Jurkat, Clone E6-1 (cell line): ENCODE data around the gene TNP1.

Source experiments
- DNase-seq: peaks from one replicate; pipeline ENCODE4 v3.0.0-alpha.2; 2011; ENCODE audit warnings: low read depth, low spot score
- H3K4me3 ChIP-seq: 2 replicates; pipeline ENCODE4 v1.5.1; 2011; ENCODE audit warnings: mild to moderate bottlenecking, low read length, control low read depth, moderate library complexity

TNP1 gene

DNA sequence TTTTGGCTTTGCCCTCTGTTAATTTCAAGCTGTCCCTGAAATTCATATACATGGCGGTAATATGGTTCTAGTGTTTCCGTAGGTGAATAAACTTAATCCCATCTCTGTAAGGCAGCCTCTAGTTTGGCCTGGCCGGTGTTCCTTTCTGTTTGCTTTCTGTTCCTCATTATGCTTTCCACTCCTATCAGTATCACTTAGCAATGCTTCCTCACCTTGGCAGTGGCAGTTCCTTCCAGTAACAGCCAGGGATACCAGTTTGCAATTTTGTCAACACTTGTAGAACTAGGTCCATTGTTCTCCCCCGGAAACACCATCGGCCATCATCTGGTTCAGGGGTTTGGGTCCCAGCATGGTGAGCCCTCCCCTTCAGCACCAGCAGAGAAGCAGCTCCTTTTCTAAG is 18.2 kb upstream of the TNP1 start:
- no peak overlapping the region for H3K4me3 ChIP-seq
- no peak for DNase-seq

DNA sequence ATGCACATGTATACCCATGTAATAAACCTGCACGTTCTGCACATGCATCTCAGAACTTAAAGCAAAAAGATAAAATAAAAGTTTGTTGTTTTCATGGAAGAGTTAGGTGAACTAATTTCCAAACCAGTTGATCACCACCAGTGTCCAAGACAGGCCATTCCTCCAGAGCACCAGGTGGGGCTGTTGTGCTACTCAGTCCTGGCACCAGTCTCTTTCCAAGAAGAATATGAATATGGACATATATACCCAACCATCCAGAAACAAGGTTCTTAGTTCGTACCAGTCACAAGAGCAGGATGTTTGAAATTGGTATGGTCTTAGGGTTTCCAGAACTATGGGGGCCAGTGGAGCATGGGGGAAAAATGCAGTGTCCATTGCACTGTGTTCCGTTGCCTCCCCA is 17.2 kb upstream of the TNP1 start:
- no peak for DNase-seq
- no peak overlapping the region for H3K4me3 ChIP-seq

DNA sequence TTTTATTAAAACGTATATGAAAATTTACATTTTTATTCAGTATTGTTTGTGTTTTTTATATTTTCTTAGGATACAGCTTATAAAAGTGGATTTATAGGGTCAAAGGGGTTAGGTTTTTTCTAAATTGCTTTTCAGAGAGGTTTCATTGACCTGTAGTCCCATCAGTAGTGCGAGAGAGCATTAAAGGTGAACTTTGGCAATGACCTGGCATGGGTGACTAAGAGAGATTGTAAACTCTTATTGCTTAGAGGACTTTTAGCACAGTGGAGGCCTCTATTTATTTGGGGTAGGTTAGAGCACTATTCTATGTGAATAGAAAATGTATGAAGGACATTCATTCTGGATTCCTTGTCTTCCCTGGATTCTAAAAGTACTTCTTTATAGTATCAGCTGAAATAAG is 16.0 kb upstream of the TNP1 start:
- no peak for DNase-seq
- no peak overlapping the region for H3K4me3 ChIP-seq

DNA sequence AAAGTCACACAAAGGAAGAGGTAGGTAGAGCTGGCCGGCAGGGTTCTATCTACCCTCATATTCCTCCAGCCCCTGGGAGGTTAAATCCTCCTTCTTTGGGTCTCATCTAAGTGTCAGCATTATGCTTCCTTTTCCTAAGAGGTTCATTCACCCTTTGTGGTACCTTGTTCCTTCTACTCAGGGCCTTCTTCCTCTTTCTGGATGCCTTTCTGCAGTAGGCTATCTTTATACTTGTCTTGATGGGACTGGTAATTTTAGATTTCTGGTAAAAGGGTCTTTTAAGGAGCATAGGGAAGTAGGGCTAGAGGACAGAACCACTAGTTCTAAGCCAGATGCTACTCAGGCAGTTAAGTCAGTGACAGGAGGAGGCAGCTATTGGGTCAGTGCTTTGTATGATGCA is 13.7 kb upstream of the TNP1 start:
- no peak for DNase-seq
- H3K4me3 ChIP-seq: no peak overlapping the region

DNA sequence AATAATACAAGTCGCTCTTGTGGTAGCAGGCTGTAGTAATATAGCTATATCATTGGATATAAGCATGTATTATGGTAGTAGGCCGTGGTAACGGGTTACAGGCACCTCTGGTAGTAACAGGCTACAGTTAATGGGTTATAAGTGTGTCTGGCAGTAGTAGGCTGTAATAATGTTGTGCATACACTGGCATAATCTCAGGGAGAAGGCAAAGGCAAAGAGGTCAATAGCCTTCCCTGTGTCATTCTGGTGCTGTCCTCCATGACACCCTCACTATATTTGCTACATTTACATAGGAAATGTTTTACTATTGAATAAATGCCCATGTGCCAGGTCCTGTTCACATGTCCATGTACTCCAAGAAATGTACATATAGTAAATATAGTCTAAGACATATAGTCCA is 12.8 kb upstream of the TNP1 start:
- DNase-seq: no peak
- no peak overlapping the region for H3K4me3 ChIP-seq

DNA sequence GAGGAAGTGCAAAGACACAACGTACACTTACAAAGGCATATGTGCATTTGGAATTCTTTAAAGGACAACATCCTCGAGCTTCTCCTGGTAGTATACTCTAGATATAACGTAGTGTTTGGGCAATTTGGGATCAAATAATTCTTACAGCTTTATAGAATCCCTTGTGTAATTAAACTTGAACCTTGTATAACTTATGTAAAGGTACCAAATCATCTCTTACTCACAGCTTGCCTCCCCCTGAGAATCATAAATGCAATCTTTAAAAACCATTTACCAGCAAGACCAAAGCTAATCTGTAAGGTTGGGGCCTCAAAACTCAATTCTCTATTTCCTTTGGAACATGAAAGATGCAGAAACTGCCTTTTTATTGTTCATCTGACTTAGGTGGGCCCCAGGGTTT is 12.2 kb upstream of the TNP1 start:
- no peak overlapping the region for H3K4me3 ChIP-seq
- no peak for DNase-seq

DNA sequence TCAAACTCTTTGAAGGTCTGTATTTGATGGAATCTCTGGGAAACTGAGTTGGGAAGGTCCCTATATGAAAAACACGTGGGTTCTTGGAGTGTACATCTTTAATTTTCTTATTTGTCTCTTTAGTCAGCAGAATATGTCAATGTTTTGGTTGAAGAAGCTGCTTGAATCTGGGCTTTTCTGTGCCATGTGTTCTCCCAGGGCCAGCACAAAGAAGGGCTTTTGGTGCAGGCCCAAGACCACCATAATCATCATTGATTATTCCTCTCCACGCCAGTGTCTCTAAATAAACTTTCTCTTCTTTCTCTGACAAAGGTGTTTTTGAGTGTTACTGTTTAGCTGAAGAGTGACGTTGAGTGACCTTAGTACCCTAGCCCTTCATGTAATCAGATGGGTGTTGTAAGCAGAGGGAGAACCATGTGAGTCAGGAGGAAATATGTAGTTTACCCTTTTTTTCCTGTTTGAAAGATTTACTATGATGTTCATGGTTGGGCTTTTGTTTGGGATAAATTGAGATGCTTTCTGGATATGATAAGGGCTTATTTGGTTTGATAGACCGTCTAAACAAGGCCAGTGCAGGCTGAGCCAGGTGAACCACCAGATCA is 11.6 kb upstream of the TNP1 start:
- DNase-seq: no peak
- H3K4me3 ChIP-seq: no peak overlapping the region

DNA sequence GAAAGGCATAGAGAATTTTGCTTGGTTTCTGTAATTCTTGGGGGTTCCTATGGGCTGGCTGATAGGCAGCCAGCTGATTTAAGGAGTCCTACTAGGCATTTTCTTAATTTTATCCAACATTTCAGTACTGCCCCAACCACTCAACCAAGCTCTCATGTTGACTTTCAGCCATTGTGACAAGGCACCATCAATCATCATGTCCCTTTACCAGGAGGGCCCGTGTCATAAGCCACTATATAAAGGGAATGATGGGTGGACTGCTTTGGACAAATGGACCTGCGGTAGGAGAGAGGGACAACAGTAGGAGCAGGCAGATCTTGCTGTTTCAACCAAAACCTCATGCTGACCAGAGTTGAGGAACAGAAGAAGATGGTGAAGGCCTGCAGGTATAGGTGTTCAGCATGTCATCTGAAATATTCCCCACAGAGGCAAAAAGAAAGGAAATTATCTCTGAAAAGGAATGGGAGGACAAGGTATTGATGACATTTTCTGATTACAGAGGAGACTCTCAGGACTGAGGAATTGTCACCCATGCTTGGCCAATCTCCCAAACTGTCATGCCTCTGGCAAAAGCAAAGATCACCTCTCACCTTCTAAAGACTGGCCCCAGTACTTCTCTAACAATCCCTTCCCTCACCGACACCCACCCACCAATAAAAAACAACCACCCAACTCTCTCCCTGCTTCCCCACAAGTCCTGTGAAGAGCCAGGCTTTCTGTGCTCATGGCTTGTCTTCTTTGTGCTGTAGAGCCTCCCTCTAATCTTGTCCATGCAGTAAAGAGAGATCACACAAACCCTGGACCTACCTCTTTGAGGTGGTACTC is 10.9 kb upstream of the TNP1 start:
- H3K4me3 ChIP-seq: no peak overlapping the region
- no peak for DNase-seq

DNA sequence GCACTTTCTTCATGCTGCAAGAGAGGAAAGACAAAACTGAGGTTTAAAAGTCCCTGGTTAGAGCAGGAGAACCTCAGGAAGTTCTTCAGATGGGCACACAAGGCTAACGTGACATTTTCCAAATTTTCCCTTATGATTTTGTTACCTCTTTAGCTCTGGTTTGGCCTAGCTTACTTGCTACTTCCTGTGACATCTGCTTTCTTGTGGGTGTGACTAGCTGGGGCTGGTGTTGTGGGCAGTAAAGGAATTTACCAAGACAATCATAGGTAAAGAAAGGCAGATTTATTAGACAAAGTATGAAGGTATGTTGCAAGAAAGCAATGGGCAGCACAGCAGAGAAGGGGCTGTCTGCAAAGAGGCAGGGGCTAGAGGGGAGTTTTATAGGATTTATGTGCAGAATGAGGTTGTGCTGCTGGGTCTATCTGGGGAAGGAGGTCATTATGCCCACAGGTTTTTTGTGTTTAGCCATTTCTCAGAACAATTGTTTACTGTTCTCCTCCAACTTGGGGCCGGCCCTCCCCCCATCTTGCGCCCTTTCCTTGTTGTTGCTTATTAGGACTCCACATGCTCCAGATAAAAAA is 6.7 kb upstream of the TNP1 start:
- DNase-seq: peak; percentile 7
- no peak overlapping the region for H3K4me3 ChIP-seq

DNA sequence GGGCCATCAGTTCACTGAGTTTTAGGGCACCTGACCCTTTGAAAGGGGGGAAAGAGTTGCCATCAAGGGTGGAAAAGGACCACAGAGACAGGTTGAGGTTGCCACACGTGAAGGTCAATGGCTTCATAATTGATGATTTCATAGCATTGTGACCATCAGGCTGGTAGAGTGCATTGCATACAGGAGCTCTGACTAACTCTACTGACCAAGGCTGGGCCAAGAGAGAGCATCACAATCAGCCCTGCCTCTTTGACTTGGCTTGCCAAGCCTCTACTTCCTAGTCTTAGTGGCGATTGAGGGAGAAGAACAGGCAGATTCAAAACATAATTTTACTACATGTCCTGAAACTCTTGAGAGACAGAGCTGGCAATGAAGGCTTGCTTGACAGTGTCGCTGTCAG is 5.8 kb upstream of the TNP1 start:
- no peak for DNase-seq
- H3K4me3 ChIP-seq: no peak overlapping the region

DNA sequence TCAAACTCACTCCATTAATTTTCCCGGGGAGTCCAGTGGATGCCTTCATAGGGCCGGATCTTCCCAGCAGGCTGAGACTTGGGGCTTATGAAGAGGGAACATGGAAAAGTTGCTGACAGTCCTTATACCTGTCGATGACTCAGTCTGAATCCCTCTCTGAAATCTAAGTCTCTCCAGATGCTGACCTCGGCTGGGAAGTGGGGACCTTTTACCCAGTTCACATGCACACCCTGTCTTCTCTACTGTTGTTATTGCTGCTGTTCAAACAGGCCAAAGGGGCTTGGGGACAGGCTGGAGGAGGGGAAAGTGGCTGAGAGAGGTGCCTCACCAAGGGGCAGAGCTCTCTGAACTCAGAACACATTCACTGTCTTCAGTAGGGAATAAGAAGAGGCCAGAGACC is 4.1 kb upstream of the TNP1 start:
- no peak for DNase-seq
- no peak overlapping the region for H3K4me3 ChIP-seq

DNA sequence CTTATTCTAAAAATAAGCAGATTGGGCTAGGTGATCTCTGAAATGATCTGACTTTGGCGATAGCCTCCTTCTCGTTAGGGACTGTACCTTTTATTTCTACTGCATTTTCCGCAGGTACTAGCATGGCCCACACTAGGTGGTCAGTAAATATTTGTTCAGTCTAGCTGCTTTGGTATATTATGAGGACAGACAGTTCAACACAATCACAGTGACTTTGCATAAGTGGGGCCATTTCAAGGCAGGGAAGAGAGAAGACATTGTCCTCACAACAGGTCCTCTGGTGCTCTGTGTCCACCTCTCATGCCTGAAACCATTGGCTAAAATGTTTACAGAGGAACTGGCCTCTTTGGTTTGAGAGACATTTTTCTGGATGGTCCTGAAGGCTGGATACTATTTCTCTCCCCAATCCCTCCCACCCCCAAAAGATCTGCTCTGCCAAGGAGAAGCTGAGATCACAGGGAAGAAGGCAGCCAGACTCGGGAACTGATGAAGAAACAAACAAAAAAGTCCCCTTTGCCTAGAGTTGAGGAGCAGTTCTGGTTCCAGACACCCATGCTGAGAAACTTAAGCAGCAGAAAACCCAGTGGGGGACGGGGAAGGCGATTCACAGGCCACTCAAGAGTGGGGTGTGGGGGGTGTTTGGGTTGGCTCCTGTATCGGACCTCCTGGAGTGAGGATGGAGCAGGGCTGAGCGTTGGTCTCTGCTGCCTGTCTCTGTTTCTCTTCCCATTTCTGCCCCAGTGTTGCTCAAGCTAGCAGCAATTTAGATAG is 2.9 kb upstream of the TNP1 start:
- DNase-seq: no peak

DNA sequence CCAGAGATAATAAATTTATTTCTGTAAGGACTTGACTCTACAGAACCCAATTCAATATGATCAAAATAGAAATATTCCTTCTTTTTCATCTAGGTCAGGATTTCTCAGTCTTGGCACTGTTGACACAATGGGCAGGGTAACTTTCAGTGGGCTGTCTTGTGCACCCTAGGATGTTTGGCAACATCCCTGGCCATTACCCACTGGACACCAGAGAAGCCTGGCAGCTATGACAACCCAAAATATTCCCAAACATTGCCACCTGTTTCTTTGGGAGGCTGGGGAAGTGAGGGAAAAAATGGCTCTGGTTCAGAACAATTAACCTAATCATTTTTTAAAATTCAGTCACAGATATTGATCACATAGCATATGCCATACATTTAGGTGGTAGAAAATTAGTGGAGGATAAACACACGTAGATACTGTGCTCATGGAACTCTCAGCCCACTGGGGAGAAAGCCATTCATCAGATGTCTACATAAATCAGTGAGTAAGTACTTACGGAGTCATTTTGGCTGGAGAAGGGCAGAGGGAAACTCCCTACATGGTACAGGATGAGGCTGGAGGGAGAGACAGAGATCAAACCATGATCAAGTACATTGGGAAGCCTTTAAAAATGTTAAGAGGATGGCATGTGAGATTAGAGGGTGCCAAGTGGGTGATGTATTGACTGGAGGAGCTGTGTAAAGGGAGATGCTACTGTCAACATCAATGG is 718 bp upstream of the TNP1 start:
- no peak for DNase-seq
- no peak overlapping the region for H3K4me3 ChIP-seq

More for the DNA sequence above, 2.9 kb upstream of the TNP1 start:
- no peak overlapping the region for H3K4me3 ChIP-seq

DNA sequence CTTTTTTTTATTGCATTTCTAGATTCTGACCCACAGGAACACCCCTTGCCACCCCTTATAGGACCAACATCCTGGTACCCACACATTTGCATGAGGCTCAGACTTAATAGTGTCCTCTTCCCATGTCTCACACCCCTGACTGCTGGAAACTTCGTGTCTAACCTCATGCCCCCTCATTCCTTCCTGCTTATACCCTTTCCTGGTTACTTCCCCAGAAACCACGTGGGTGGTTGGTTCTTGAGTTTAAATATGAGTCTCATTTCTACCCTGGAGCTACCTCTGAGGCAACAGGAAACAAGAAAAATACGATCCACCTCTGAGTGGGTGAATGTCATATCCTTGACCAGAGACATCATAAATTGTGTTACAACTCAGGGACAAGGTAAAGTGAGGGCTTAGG is 1.6 kb downstream of the TNP1 start:
- DNase-seq: no peak
- no peak overlapping the region for H3K4me3 ChIP-seq

DNA sequence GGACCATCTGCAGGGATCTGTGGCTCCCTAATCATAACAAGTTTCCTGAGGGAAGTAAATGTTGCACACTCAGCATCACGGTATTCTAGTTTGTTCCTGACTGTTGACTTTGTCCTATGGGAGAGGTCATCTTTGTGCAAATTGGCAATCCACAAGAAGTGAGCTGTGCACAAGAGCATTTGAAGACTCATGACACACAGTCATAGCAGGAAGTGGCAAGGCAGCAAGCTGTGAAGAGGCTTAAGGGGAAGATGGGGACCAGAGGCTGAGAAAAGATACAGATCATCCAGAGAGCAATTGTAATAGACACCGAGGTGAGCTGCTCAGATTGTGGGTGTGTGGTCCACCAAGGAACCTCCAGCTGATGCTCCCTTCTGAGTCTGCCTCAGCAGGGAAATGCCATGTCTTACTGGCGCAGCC is 2.7 kb downstream of the TNP1 start:
- peak; percentile 8 for DNase-seq
- no peak overlapping the region for H3K4me3 ChIP-seq

DNA sequence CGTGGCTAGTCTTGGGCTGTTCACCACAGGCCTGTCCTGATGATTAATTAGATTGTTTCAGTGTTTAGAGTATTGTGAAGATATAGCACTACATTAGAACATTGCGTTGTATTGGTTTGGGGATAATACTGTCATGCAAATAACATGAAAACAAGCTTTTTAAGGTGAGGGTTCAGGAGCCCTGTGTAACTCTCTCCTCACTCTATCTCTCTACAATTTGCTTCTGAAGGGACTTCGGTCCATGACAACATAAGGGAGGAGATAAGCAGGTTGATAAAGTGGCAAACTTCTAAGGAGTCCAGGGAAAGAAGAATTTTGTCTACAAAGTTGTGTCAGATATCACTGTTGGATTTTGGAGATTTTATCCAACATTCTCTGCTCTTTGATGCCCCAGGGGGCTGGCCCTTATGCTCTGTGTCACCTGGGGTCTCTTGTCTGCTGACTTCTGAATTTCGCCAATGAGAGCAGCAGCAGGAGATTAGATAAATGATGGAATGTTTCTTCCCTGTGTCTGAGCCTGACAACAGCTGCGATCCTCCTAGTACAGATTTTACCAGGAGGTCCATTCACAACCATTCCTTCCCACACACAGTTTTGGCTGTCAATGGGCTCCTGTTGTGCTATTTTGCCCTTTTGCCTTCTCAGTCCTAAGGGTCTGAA is 3.3 kb downstream of the TNP1 start:
- no peak overlapping the region for H3K4me3 ChIP-seq
- DNase-seq: no peak

DNA sequence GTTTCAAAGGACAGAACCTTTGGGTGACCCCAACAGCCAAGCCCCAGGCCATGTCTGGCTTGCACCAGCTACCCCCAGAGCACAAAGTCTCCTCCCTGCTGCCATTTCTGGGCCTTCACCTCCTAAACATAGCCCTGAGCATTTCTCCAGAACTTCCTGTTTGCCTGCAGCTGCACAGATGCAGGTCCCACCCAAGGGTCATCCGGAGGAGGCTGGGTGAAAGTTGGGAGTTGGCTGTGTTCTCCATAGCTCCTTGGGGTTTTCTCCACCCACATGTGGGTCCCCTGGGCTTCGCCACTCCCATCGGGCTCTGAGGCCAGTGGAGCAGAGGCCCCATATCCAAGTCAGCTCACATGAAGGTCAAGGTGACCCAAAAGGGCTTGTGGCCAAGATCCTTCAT is 4.3 kb downstream of the TNP1 start:
- no peak overlapping the region for H3K4me3 ChIP-seq
- DNase-seq: no peak

DNA sequence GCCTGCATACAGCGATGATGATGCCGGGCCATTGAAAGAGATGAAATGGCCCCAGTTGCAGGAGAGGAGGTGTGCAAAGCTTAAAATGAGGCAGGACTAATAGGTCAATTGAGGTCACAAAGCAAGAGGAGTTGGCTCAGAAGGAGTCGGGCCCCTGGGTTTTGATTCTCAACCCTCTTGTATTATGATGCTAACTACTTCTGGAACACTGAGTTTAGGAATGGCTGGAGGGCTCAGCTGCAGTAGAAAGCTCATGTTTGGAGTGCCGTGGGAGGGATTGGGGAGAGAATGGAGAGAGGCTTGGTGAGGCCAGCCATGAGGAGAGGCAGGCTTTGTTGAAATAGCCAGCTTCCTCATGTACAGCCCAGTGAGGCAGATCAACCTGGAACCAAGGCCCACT is 4.8 kb downstream of the TNP1 start:
- no peak overlapping the region for H3K4me3 ChIP-seq
- DNase-seq: no peak
